Skeletal muscle tissue (tissue), 4 donors: ENCODE data around the gene DENND5A. TPM values are rescaled to one million over a fixed set of nuclear protein-coding genes. Genes with fewer than 3 reads are reported as not detected.
"Not testable (repeated sequence)": the region's sequence is repeated elsewhere in the genome, so short reads cannot be mapped to it uniquely, and the experiment has no call there.

Experiments used
- H3K27ac ChIP-seq: one replicate; pipeline ENCODE4 v1.7.0; 2013; ENCODE audit warnings: mild to moderate bottlenecking, low read depth, low read length, inconsistent platforms
- H3K27me3 ChIP-seq, 3 donors: one replicate each; pipeline ENCODE4 v1.7.0; 2013; ENCODE audit warnings: low read length in 3 of 3; ENCODE audit not compliant: control insufficient read depth in 3 of 3, insufficient read depth in 3 of 3
- H3K36me3 ChIP-seq, 3 donors: one replicate each; pipeline ENCODE4 v1.7.0; 2013; ENCODE audit warnings: low read length in 3 of 3; ENCODE audit not compliant: control insufficient read depth in 3 of 3, insufficient read depth in 3 of 3
- H3K4me1 ChIP-seq, 3 donors: one replicate each; pipeline ENCODE4 v1.7.0; 2013; ENCODE audit warnings: low read length in 3 of 3, mild to moderate bottlenecking in 3 of 3; ENCODE audit not compliant: control insufficient read depth in 3 of 3, insufficient read depth in 3 of 3
- H3K4me3 ChIP-seq, 3 donors: one replicate each; pipeline ENCODE4 v1.7.0; 2013; ENCODE audit warnings: low read length in 3 of 3
- H3K9ac ChIP-seq, 3 donors: one replicate each; pipeline ENCODE4 v1.7.0; 2013; ENCODE audit warnings: low read length in 3 of 3, mild to moderate bottlenecking in 3 of 3, moderate library complexity in 2 of 3, low read depth in 1 of 3
- H3K9me3 ChIP-seq, 3 donors: one replicate each; pipeline ENCODE4 v1.7.0; 2013; ENCODE audit warnings: low read length in 3 of 3; ENCODE audit not compliant: control insufficient read depth in 3 of 3
- total RNA-seq: library from RNA; depleted of rRNA; stranded (reverse); fragments of >200 nt; gene quantifications from one replicate; pipeline ENCODE4 v1.2.3, GENCODE V29; 2014
- donor health status: Osteomylitis.

Gene DENND5A
- total RNA-seq, 1 donor from 2014 or later, result 118 TPM

DNA sequence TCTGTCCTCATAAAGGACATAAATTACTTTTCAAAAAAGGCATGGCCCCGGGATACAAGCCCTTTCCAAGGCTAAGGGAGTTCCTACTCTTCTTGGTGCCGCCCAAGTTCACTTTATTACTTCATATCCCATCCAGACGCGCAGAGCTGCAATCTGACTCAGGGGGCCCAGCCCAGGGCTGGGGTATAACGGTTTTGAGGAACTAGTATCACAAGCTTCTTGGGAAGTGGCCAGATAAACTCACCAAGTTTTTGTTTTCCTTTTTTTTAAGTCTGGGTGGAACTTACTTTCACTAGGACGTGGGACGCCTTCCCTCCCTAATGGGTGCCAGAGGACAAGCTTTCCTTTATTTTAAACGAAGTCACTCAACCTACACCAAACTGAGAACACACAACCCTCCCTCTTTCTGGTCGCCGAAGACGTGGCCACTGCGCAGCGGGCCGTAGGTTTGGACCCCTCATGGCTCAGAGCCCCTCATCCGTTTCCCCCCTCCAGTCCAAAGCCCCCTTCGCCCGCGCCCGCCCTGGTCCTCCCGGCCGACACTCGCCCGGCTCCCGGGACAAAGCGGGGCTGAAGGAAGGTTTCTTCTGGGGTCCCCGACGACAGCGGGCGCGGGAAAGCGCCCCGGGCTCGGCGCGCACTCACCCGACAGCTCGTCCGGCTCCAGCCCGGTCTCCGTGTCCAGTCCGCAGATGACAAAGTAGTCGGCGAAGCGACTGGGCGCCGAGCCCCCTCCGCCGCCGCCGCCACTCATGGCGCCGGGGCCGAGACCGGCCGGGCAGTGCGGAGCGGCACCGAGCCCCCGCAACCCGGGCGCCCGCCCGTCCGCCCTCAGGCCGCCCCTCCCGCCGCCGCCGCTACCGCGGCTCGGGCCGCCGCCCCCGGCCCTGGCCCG lies 587 bp downstream of the DENND5A start:
- no peaks in the 10 kb centered on the region for H3K27me3 ChIP-seq
- no peaks in the 10 kb centered on the region for H3K9me3 ChIP-seq
- peak overlapping the region; percentile 78 to 95 (median 86) for H3K9ac ChIP-seq
- H3K27ac ChIP-seq, result peak overlapping the region; percentile 86
- H3K4me1 ChIP-seq, result peaks cover 10 to 27% (median 11%) of the 10 kb centered on the region in 3 donors
- peak overlapping the region; percentile 82 to 94 (median 82) for H3K4me3 ChIP-seq
- no peaks in the 10 kb centered on the region for H3K36me3 ChIP-seq

DNA sequence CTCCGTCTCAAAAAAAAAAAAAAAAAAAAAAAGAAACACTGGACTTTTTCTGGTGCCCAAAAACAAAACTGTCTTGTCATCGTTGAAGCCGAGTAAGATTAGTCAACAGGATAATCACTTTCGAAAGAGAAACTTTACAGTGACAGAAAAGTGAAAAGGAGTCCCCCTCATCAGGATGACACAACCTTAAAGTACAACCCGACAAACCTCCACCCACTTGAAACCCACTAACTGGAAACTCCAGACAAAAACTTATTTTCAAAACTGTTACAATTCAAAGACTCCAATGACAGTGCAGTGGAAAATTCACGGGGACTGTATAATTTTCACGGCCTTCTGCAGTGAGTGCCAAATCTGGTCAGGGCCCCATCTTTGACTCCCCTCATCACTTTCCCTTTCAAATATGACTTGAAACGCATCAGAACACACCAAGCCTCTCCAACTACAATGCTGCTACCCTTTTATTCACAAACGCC lies 1.3 kb downstream of the DENND5A start:
- H3K36me3 ChIP-seq, result no peaks in the 10 kb centered on the region
- H3K9ac ChIP-seq, result peak overlapping the region; percentile 78 to 95 (median 86)
- no peaks in the 10 kb centered on the region for H3K9me3 ChIP-seq
- H3K4me3 ChIP-seq, result peak overlapping the region; percentile 79 to 94 (median 82)
- no peaks in the 10 kb centered on the region for H3K27me3 ChIP-seq
- peaks cover 10 to 28% (median 14%) of the 10 kb centered on the region in 3 donors for H3K4me1 ChIP-seq
- peak overlapping the region; percentile 86 for H3K27ac ChIP-seq

DNA sequence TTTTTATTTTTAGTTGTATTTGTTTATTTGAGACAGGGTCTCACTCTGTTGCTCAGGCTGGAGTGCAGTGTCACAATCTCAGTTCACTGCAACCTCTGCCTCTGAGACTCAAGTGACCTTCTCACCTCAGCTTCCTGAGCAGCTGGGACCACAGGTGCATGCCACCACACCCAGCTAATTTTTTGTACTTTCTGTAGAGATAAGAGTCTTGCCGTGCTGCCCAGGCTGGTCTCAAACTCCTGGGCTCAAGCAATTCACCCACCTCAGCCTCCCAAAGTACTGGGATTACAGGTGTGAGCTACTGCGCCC lies 4.4 kb downstream of the DENND5A start:
- not testable (repeated sequence) for H3K9me3 ChIP-seq, H3K36me3 ChIP-seq, H3K4me3 ChIP-seq, H3K27me3 ChIP-seq, H3K27ac ChIP-seq, H3K9ac ChIP-seq
- peaks cover 10 to 26% (median 14%) of the 10 kb centered on the region in 3 donors for H3K4me1 ChIP-seq

- Histone ChIP-seq H3K36me3 (no peaks in the 10 kb centered on the region), H3K4me1 (peaks cover 7 to 25% (median 9%) of the 10 kb centered on the region in 3 donors), H3K9ac (no peak overlapping the region), H3K27ac (no peak overlapping the region), H3K4me3 (no peak overlapping the region), H3K9me3 (no peaks in the 10 kb centered on the region), H3K27me3 (no peaks in the 10 kb centered on the region)
Measured at GRCh38 chr11:9259981-9260837, 4.9 kb downstream of the DENND5A start.

DNA sequence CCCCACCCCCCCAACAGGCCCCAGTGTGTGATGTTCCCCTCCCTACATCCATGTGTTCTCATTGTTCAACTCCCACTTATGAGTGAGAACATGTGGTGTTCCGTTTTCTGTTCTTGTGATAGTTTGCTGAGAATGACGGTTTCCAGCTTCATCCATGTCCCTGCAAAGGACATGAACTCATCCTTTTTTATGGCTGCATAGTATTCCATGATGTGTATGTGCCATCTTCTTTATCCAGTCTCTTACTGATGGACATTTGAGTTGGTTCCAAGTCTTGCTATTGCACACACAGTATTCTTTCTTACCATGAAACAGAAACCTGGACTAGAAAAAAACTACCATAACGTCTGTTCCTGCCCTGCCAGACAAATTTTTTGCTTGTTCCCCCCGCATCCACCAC lies 6.9 kb downstream of the DENND5A start:
- H3K9ac ChIP-seq, H3K36me3 ChIP-seq, H3K27me3 ChIP-seq, H3K9me3 ChIP-seq, H3K27ac ChIP-seq, H3K4me3 ChIP-seq: not testable (repeated sequence)
- peaks cover 10 to 20% (median 12%) of the 10 kb centered on the region in 3 donors for H3K4me1 ChIP-seq

DNA sequence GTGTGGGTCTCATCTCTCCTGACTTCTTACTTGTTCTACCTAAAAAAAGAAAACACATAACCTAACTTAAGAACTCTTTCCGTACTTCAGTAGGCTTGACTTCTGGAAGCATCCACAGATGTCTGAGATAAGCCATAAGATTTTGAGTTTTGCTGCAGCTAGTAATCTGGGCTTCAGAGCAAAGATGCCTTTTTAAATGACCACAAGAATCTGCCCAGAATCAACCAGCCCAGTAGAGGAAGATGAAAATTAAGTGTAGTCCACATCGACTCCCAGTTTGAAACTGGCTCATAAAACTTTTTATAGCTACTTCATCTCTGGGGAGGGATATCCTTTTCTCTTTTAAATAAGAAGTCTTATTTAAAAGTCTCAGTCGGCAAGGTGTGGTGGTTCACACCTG lies 10.7 kb downstream of the DENND5A start:
- no peaks in the 10 kb centered on the region for H3K27me3 ChIP-seq
- peaks cover 4 to 7% (median 5%) of the 10 kb centered on the region in 3 donors for H3K4me1 ChIP-seq
- no peak overlapping the region for H3K4me3 ChIP-seq
- no peak overlapping the region for H3K27ac ChIP-seq
- no peaks in the 10 kb centered on the region for H3K9me3 ChIP-seq
- no peak overlapping the region for H3K9ac ChIP-seq
- H3K36me3 ChIP-seq, result no peaks in the 10 kb centered on the region

- H3K36me3 ChIP-seq, result no peaks in the 10 kb centered on the region
- H3K9me3 ChIP-seq, result no peaks in the 10 kb centered on the region
- H3K27ac ChIP-seq, result no peak overlapping the region
- peaks cover 3 to 7% (median 5%) of the 10 kb centered on the region in 3 donors for H3K4me1 ChIP-seq
- H3K4me3 ChIP-seq, result no peak overlapping the region
- H3K27me3 ChIP-seq, result no peaks in the 10 kb centered on the region
- H3K9ac ChIP-seq, result peak overlapping the region in 1 of 3 donors; percentile 33
Measured at GRCh38 chr11:9253086-9253485, 12.1 kb downstream of the DENND5A start.

DNA sequence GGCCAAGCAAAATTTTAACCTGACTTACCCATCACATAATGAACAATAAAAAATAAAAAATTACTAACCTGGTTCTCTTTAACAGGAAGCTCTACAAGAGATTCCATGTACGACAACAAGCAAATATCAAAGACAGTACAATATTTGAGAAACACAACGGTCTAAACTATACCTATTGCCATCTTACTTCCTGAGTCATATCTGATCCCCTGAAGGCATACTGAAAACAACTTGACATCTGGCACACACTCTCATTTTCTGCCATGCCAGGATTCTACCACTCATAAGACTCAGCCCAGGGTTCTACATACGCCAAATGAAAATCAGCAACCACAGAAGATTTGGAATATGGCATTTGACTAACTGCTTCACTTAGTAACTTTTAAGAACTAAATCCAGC lies 13.8 kb downstream of the DENND5A start:
- Histone ChIP-seq H3K9me3 (no peaks in the 10 kb centered on the region), H3K9ac (no peak overlapping the region), H3K27me3 (no peaks in the 10 kb centered on the region), H3K4me1 (peaks cover 3 to 7% (median 5%) of the 10 kb centered on the region in 3 donors), H3K4me3 (no peak overlapping the region), H3K36me3 (no peaks in the 10 kb centered on the region), H3K27ac (no peak overlapping the region)

DNA sequence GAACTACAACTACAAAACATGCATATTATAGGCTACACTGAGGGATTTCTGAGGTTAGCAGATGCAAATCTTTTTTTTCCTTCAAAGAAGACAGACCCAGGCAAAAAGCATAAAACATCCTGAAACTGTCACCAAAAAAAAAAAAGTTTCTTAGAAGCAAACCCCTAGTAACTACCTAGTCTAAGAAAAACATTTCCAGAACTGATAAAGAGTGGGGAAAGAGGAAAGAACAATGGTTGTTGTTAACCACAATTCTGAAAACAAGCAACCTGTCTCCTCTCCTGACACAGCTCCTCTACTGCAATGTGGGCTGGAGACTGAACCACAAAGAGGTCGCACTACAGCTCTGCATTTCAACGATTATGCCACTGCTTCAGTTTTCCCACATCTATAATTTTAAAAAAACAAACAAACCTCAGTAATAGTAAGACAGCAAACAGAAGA lies 15.0 kb downstream of the DENND5A start:
- H3K9ac ChIP-seq, result no peak overlapping the region
- no peaks in the 10 kb centered on the region for H3K36me3 ChIP-seq
- no peak overlapping the region for H3K4me3 ChIP-seq
- H3K27me3 ChIP-seq, result no peaks in the 10 kb centered on the region
- H3K9me3 ChIP-seq, result no peaks in the 10 kb centered on the region
- peaks cover 3 to 7% (median 5%) of the 10 kb centered on the region in 3 donors for H3K4me1 ChIP-seq
- no peak overlapping the region for H3K27ac ChIP-seq

DNA sequence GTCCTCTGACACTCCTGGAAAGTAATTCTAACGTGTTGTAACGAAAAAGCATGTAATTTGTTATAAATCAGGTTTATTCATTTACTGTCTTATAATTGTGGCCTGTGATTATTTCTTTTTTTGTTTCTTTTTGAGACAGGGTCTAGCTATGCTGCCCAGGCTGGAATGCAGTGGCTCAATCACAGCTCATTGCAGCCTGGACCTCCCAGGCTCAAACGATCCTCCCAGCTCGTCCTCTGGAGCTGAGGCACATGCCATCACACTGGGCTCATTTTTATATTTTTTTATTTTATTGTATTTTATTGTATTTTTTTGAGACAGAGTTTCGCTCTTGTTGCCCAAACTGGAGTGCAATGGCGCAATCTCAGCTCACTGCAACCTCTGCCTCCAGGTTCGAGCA lies 15.9 kb downstream of the DENND5A start:
- Histone ChIP-seq H3K9ac (no peak overlapping the region), H3K4me3 (no peak overlapping the region), H3K36me3 (no peaks in the 10 kb centered on the region), H3K27me3 (no peaks in the 10 kb centered on the region), H3K27ac (no peak overlapping the region), H3K9me3 (no peaks in the 10 kb centered on the region), H3K4me1 (peaks cover 3 to 7% (median 5%) of the 10 kb centered on the region in 3 donors)
